ENCODE data around the gene SREBF1. TPM values are rescaled to one million over a fixed set of nuclear protein-coding genes. Genes with fewer than 3 reads are reported as not detected.

The SREBF1 gene
- polyA plus RNA-seq, 3 donors: 39.8 to 58.2 (median 45.8) TPM

GRCh38 chr17:17831208-17832031 lies 5.4 kb downstream of the SREBF1 start:
- no peak for DNase-seq (ENCODE audit: extremely low read depth in 1 of 11, low read depth in 9 of 11, low spot score in 4 of 11)

- no peak for DNase-seq (ENCODE audit: extremely low read depth in 1 of 11, low read depth in 9 of 11, low spot score in 4 of 11)
These were observed 6.0 kb downstream of the SREBF1 start for GRCh38 chr17:17830740-17831207.

- no peak for DNase-seq (ENCODE audit: extremely low read depth in 1 of 11, low read depth in 9 of 11, low spot score in 4 of 11)
These were observed 6.6 kb downstream of the SREBF1 start for GRCh38 chr17:17830269-17830567.

- DNase-seq (ENCODE audit: extremely low read depth in 1 of 11, low read depth in 9 of 11, low spot score in 4 of 11): no peak
These were observed 8.8 kb downstream of the SREBF1 start for GRCh38 chr17:17827826-17828621.

GRCh38 chr17:17826942-17827785 lies 9.6 kb downstream of the SREBF1 start:
- no peak for DNase-seq (ENCODE audit: extremely low read depth in 1 of 11, low read depth in 9 of 11, low spot score in 4 of 11)

GRCh38 chr17:17826342-17826713 lies 10.5 kb downstream of the SREBF1 start:
- no peak for DNase-seq (ENCODE audit: extremely low read depth in 1 of 11, low read depth in 9 of 11, low spot score in 4 of 11)

- DNase-seq (ENCODE audit: extremely low read depth in 1 of 11, low read depth in 9 of 11, low spot score in 4 of 11): no peak
These were observed 11.8 kb downstream of the SREBF1 start for GRCh38 chr17:17824783-17825614.

GRCh38 chr17:17824119-17824782 lies 12.5 kb downstream of the SREBF1 start:
- DNase-seq (ENCODE audit: extremely low read depth in 1 of 11, low read depth in 9 of 11, low spot score in 4 of 11): no peak

- peak in 6 of 11 donors; percentile 76 to 87 (median 80) for DNase-seq (ENCODE audit: extremely low read depth in 1 of 11, low read depth in 9 of 11, low spot score in 4 of 11)
These were observed 13.2 kb downstream of the SREBF1 start for GRCh38 chr17:17823433-17824118.

- no peak for DNase-seq (ENCODE audit: extremely low read depth in 1 of 11, low read depth in 9 of 11, low spot score in 4 of 11)
These were observed 14.2 kb downstream of the SREBF1 start for GRCh38 chr17:17822616-17823015.

GRCh38 chr17:17822189-17822588 lies 14.6 kb downstream of the SREBF1 start:
- no peak for DNase-seq (ENCODE audit: extremely low read depth in 1 of 11, low read depth in 9 of 11, low spot score in 4 of 11)

- no peak for DNase-seq (ENCODE audit: extremely low read depth in 1 of 11, low read depth in 9 of 11, low spot score in 4 of 11)
These were observed 16.2 kb downstream of the SREBF1 start for GRCh38 chr17:17820463-17821158.

- no peak for DNase-seq (ENCODE audit: extremely low read depth in 1 of 11, low read depth in 9 of 11, low spot score in 4 of 11)
These were observed 16.7 kb downstream of the SREBF1 start for GRCh38 chr17:17820046-17820445.

- no peak for DNase-seq (ENCODE audit: extremely low read depth in 1 of 11, low read depth in 9 of 11, low spot score in 4 of 11)
These were observed 17.2 kb downstream of the SREBF1 start for GRCh38 chr17:17819561-17819995.

- DNase-seq (ENCODE audit: extremely low read depth in 1 of 11, low read depth in 9 of 11, low spot score in 4 of 11): no peak
These were observed 17.7 kb downstream of the SREBF1 start for GRCh38 chr17:17819111-17819510.

GRCh38 chr17:17818088-17818526 lies 18.7 kb downstream of the SREBF1 start:
- no peak for DNase-seq (ENCODE audit: extremely low read depth in 1 of 11, low read depth in 9 of 11, low spot score in 4 of 11)

GRCh38 chr17:17817552-17817947 lies 19.2 kb downstream of the SREBF1 start:
- DNase-seq (ENCODE audit: extremely low read depth in 1 of 11, low read depth in 9 of 11, low spot score in 4 of 11): no peak
